ENCODE data around the gene SCAF11. TPM values are rescaled to one million over a fixed set of nuclear protein-coding genes. Genes with fewer than 3 reads are reported as not detected.

SCAF11 gene
- total and polyA plus RNA-seq, 2 experiments from 2014 or later = 57.3 to 129 TPM

DNA sequence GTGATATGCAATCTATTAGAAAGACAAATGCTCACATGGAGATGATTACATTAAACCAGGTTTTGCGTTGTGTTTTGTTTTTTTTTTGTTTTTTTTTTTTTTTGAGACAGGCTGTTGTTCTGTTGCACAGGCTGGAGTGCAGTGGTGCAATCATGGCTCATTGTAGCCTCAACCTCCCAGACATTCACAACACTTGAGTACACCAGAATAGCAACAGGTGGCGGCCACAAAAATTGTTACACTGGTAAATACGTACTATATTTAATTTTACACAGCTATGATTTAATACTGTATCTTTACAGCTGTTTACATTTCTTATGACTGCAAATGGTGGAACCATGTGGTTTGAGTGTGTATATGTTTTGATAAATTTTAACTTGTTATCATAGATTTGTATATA, 60.0 kb downstream of the SCAF11 start:
- H3K4me1 ChIP-seq (ENCODE audit: low read depth) = no peaks in the 10 kb centered on the region
- H3K4me3 ChIP-seq = no peak overlapping the region
- peaks cover 74% of the 10 kb centered on the region for H3K36me3 ChIP-seq
- no peaks in the 10 kb centered on the region for H3K27me3 ChIP-seq
- no peaks in the 10 kb centered on the region for H3K9me3 ChIP-seq (ENCODE audit: low read depth)
- TF ChIP-seq, protein P1, sequence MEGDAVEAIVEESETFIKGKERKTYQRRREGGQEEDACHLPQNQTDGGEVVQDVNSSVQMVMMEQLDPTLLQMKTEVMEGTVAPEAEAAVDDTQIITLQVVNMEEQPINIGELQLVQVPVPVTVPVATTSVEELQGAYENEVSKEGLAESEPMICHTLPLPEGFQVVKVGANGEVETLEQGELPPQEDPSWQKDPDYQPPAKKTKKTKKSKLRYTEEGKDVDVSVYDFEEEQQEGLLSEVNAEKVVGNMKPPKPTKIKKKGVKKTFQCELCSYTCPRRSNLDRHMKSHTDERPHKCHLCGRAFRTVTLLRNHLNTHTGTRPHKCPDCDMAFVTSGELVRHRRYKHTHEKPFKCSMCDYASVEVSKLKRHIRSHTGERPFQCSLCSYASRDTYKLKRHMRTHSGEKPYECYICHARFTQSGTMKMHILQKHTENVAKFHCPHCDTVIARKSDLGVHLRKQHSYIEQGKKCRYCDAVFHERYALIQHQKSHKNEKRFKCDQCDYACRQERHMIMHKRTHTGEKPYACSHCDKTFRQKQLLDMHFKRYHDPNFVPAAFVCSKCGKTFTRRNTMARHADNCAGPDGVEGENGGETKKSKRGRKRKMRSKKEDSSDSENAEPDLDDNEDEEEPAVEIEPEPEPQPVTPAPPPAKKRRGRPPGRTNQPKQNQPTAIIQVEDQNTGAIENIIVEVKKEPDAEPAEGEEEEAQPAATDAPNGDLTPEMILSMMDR (IDR thresholded peaks at IDR 0.05; ENCODE audit: low read depth, low read length) = no peak
- DNase-seq (ENCODE audit: low read depth in 1 of 2, low spot score in 1 of 2) = no peak
- H3K27ac ChIP-seq = no peak overlapping the region

DNA sequence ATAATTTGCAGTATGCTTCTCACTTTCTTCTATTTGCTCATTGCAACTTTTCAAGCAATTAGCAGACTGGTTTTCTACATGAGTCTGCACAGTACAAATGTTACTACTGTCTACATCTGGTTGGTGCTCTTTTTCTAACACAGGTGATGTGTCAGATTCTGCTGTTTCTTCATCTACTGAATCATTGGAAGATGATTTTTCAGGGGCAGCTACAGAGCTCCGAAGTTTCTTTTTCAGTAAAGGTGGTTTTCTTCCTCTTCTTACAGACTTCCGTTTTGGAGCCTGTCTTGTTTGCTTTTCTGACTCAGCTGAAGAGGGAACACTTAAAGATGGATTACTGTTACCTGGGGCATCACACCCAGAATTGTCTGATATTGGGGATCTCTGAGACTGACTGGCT, 62.1 kb downstream of the SCAF11 start:
- Histone ChIP-seq H3K27ac (no peak overlapping the region), H3K27me3 (no peaks in the 10 kb centered on the region), H3K36me3 (peaks cover 75% of the 10 kb centered on the region), H3K9me3 (ENCODE audit: low read depth) (no peaks in the 10 kb centered on the region), H3K4me3 (no peak overlapping the region), H3K4me1 (ENCODE audit: low read depth) (no peaks in the 10 kb centered on the region)
- DNase-seq (ENCODE audit: low read depth in 1 of 2, low spot score in 1 of 2) = no peak
- TF ChIP-seq, protein P1 (IDR thresholded peaks at IDR 0.05; ENCODE audit: low read depth, low read length) = no peak

DNA sequence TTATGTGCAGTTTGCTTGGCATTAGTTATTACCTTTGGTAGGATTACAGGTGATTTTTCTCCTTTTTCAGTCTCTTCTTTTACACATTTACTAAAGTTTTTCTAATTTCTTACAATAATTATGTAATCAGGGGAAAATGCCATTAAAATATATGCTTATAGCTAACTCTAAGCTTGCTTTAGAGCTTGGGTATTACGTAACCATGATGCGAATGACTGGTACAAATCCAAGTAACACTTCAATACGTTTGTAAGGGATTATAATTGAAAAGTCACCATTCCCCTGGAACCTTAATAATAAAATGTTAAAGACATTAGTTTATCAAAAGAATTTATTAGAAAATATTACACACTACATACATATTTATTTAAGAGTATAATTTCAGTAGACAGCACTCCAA, 71.6 kb downstream of the SCAF11 start:
- H3K27ac ChIP-seq = no peak overlapping the region
- no peak for DNase-seq (ENCODE audit: low read depth in 1 of 2, low spot score in 1 of 2)
- no peaks in the 10 kb centered on the region for H3K4me1 ChIP-seq (ENCODE audit: low read depth)
- TF ChIP-seq, protein P1 (IDR thresholded peaks at IDR 0.05; ENCODE audit: low read depth, low read length) = no peak
- no peaks in the 10 kb centered on the region for H3K9me3 ChIP-seq (ENCODE audit: low read depth)
- H3K36me3 ChIP-seq = peaks cover 35% of the 10 kb centered on the region
- no peak overlapping the region for H3K4me3 ChIP-seq
- no peaks in the 10 kb centered on the region for H3K27me3 ChIP-seq

DNA sequence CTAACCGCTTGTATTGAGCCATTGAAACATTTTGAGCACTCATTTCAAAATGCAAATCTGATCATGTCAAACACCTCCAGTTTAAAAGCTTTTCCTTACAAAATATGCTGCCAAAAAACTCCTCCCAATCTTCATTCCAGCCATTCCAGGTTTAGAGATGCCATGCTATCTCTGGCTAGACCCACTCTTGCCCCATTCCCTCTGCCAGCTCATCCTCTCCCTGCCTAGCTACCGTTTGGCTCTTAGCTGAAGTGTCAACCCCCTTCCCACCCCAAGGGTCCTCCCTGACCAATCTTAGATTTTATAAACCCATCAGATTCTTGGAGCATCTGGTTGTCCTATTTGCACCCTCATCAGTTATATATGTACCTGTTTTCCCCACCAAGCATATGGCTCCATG, 75.0 kb downstream of the SCAF11 start:
- Histone ChIP-seq H3K36me3 (peaks cover 10% of the 10 kb centered on the region), H3K9me3 (ENCODE audit: low read depth) (no peaks in the 10 kb centered on the region), H3K4me1 (ENCODE audit: low read depth) (no peaks in the 10 kb centered on the region), H3K27ac (no peak overlapping the region), H3K4me3 (no peak overlapping the region), H3K27me3 (no peaks in the 10 kb centered on the region)
- TF ChIP-seq, protein P1 (IDR thresholded peaks at IDR 0.05; ENCODE audit: low read depth, low read length) = no peak
- DNase-seq (ENCODE audit: low read depth in 1 of 2, low spot score in 1 of 2) = no peak

DNA sequence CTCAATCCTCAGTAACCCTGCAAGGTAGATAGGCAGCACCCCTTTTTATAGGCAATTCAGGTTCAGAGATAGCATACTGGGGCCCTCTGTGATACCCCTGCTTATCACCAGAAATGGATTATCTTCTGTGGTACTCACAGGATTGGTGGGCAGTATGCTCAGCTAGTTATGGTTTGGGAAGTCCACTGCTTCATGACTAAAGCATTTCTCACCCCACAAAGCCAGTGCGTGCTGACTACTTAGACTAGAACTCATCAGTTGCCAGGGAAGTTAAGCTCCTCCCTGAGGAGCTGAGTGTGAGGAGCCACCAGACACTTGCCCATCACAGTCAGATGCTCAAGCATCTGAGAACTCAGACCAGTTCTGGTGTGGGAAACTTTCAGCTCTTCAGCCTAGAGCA, 76.3 kb downstream of the SCAF11 start:
- Histone ChIP-seq H3K4me3 (no peak overlapping the region), H3K9me3 (ENCODE audit: low read depth) (no peaks in the 10 kb centered on the region), H3K36me3 (peaks cover 7% of the 10 kb centered on the region), H3K4me1 (ENCODE audit: low read depth) (no peaks in the 10 kb centered on the region), H3K27me3 (no peaks in the 10 kb centered on the region), H3K27ac (no peak overlapping the region)
- DNase-seq (ENCODE audit: low read depth in 1 of 2, low spot score in 1 of 2) = peak in 1 of 2 donors; percentile 53
- TF ChIP-seq, protein P1 (IDR thresholded peaks at IDR 0.05; ENCODE audit: low read depth, low read length) = no peak

DNA sequence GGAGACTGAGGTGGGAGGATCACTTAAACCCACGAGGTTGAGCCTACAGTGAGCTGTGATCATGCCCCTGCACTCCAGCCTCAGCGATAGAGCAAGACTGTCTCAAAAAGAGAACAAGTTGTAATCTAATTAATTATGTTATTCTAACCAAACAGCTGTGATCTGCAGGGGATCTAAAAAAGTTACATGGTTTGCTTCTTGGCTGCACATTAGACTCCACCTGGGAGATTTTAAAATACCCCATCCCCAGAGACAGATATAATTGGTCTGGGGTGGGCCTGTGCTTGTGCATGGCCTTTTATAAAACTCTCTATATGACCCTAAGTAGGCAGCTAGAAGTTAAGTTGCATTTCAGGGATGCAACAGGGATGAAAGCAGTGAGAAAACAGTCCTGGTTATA, 76.7 kb downstream of the SCAF11 start:
- Histone ChIP-seq H3K36me3 (peaks cover 4% of the 10 kb centered on the region), H3K4me3 (no peak overlapping the region), H3K9me3 (ENCODE audit: low read depth) (no peaks in the 10 kb centered on the region), H3K27ac (no peak overlapping the region), H3K27me3 (no peaks in the 10 kb centered on the region), H3K4me1 (ENCODE audit: low read depth) (no peaks in the 10 kb centered on the region)
- no peak for DNase-seq (ENCODE audit: low read depth in 1 of 2, low spot score in 1 of 2)
- TF ChIP-seq, protein P1 (IDR thresholded peaks at IDR 0.05; ENCODE audit: low read depth, low read length) = no peak
